ENCODE data around the gene FAM72A.
A peak's percentile ranks its signal among the peaks of the same experiment; 100 is the strongest.
"Not testable (repeated sequence)": the region's sequence is repeated elsewhere in the genome, so short reads cannot be mapped to it uniquely, and the experiment has no call there.

Gene FAM72A

GRCh38 chr1:206210802-206211201 lies 8.2 kb upstream of the FAM72A start:
- not testable (repeated sequence) for DNase-seq

GRCh38 chr1:206205569-206205968 lies 2.9 kb upstream of the FAM72A start:
- not testable (repeated sequence) for DNase-seq

- DNase-seq: not testable (repeated sequence)
Observed at GRCh38 chr1:206204871-206205270, 2.2 kb upstream of the FAM72A start.

- not testable (repeated sequence) for DNase-seq
Observed at GRCh38 chr1:206204159-206204511, 1.5 kb upstream of the FAM72A start.

GRCh38 chr1:206203364-206204158 lies 922 bp upstream of the FAM72A start, which contains the start of gene SRGAP2:
SRGAP2 (plus strand) TSS chr1:206203541; CDS start chr1:206205971, 2,430 bp downstream.
- DNase-seq: not testable (repeated sequence)

GRCh38 chr1:206196748-206197424 lies 5.8 kb downstream of the FAM72A start:
- not testable (repeated sequence) for DNase-seq

GRCh38 chr1:206195182-206195581 lies 7.5 kb downstream of the FAM72A start:
- not testable (repeated sequence) for DNase-seq

- not testable (repeated sequence) for DNase-seq
Observed at GRCh38 chr1:206186826-206187225, 15.8 kb downstream of the FAM72A start.

GRCh38 chr1:206185778-206186177 lies 16.9 kb downstream of the FAM72A start:
- DNase-seq: not testable (repeated sequence)

- DNase-seq: not testable (repeated sequence)
Observed at GRCh38 chr1:206183788-206184187, 18.9 kb downstream of the FAM72A start.

GRCh38 chr1:206182368-206183317 lies 20.0 kb downstream of the FAM72A start:
- DNase-seq: not testable (repeated sequence)

GRCh38 chr1:206179666-206180065 lies 23.0 kb downstream of the FAM72A start:
- DNase-seq: not testable (repeated sequence)

GRCh38 chr1:206178061-206178989 lies 24.3 kb downstream of the FAM72A start:
- not testable (repeated sequence) for DNase-seq

- not testable (repeated sequence) for DNase-seq
Observed at GRCh38 chr1:206176114-206176502, 26.5 kb downstream of the FAM72A start.

GRCh38 chr1:206175459-206176113 lies 27.1 kb downstream of the FAM72A start:
- DNase-seq: not testable (repeated sequence)

- DNase-seq: peak; percentile 17
Observed at GRCh38 chr1:206174182-206174868, 28.3 kb downstream of the FAM72A start.

GRCh38 chr1:206173110-206173719 lies 29.4 kb downstream of the FAM72A start:
- not testable (repeated sequence) for DNase-seq

- not testable (repeated sequence) for DNase-seq
Observed at GRCh38 chr1:206169794-206170193, 32.8 kb downstream of the FAM72A start.

- not testable (repeated sequence) for DNase-seq
Observed at GRCh38 chr1:206167350-206168029, 35.1 kb downstream of the FAM72A start.
